ENCODE measurements around the gene RYR1.

The RYR1 gene

DNA sequence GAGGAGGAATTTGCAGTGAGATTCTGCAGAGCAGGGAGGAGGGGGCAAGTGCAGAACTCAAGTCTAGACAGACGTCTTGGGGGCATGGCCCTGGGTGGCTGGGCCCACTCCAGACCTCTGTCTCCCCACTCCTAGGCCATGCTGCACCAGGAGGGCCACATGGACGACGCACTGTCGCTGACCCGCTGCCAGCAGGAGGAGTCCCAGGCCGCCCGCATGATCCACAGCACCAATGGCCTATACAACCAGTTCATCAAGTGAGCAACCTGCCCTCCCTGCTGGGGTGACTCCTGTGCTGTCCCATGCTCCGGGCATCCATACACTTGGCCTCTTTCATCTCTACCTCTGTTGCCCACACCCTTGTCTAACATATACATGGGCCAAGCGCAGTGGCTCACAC, 18.1 kb downstream of the RYR1 start:
- TF ChIP-seq POLR2AphosphoS5 (IDR thresholded peaks at IDR 0.05; ENCODE audit: low read depth, low read length), result no peak
- no peak for TF ChIP-seq POLR2A (IDR thresholded peaks at IDR 0.05; ENCODE audit: low read depth, low read length)
- no peak for TF ChIP-seq TAF1 (IDR thresholded peaks at IDR 0.05; ENCODE audit: borderline replicate concordance, low read depth, low read length)
- no peak for FAIRE-seq
- DNase-seq (ENCODE audit: insufficient read length), result no peak

GRCh38 chr19:38452430-38453366, 19.2 kb downstream of the RYR1 start:
- no peak for TF ChIP-seq POLR2AphosphoS5 (IDR thresholded peaks at IDR 0.05; ENCODE audit: low read depth, low read length)
- no peak for TF ChIP-seq TAF1 (IDR thresholded peaks at IDR 0.05; ENCODE audit: borderline replicate concordance, low read depth, low read length)
- no peak for TF ChIP-seq POLR2A (IDR thresholded peaks at IDR 0.05; ENCODE audit: low read depth, low read length)
- DNase-seq (ENCODE audit: insufficient read length), result no peak
- no peak for FAIRE-seq

- DNase-seq (ENCODE audit: insufficient read length) (no peak), FAIRE-seq (no peak)
- TF ChIP-seq POLR2AphosphoS5 (IDR thresholded peaks at IDR 0.05; ENCODE audit: low read depth, low read length) (no peak), POLR2A (IDR thresholded peaks at IDR 0.05; ENCODE audit: low read depth, low read length) (no peak), TAF1 (IDR thresholded peaks at IDR 0.05; ENCODE audit: borderline replicate concordance, low read depth, low read length) (no peak)
These were observed 20.1 kb downstream of the RYR1 start for GRCh38 chr19:38453596-38453995.

GRCh38 chr19:38455031-38455430, 21.5 kb downstream of the RYR1 start:
- TF ChIP-seq POLR2A (IDR thresholded peaks at IDR 0.05; ENCODE audit: low read depth, low read length) (no peak), POLR2AphosphoS5 (IDR thresholded peaks at IDR 0.05; ENCODE audit: low read depth, low read length) (no peak), TAF1 (IDR thresholded peaks at IDR 0.05; ENCODE audit: borderline replicate concordance, low read depth, low read length) (no peak)
- DNase-seq (ENCODE audit: insufficient read length) (no peak), FAIRE-seq (no peak)

DNA sequence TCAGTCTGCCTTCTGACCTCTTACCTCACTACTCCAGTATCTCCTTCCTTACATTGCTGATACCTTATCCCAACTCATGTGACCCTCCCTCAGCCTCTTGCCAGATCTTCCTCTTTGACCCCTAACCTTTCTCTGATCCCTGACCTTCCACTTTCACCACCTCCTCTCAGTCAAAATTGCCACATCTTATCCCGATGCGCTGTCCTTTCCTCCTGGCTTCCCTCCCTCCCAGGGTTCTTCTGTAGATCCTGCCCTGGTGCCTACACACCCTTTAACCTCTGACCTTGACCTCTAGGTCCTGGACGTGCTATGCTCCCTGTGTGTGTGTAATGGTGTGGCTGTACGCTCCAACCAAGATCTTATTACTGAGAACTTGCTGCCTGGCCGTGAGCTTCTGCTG, 23.7 kb downstream of the RYR1 start:
- DNase-seq (ENCODE audit: insufficient read length) (no peak), FAIRE-seq (no peak)
- TF ChIP-seq TAF1 (IDR thresholded peaks at IDR 0.05; ENCODE audit: borderline replicate concordance, low read depth, low read length), result no peak
- TF ChIP-seq POLR2A (IDR thresholded peaks at IDR 0.05; ENCODE audit: low read depth, low read length), result no peak
- TF ChIP-seq POLR2AphosphoS5 (IDR thresholded peaks at IDR 0.05; ENCODE audit: low read depth, low read length), result no peak

GRCh38 chr19:38457690-38458405, 24.4 kb downstream of the RYR1 start:
- FAIRE-seq (no peak), DNase-seq (ENCODE audit: insufficient read length) (no peak)
- no peak for TF ChIP-seq TAF1 (IDR thresholded peaks at IDR 0.05; ENCODE audit: borderline replicate concordance, low read depth, low read length)
- no peak for TF ChIP-seq POLR2A (IDR thresholded peaks at IDR 0.05; ENCODE audit: low read depth, low read length)
- no peak for TF ChIP-seq POLR2AphosphoS5 (IDR thresholded peaks at IDR 0.05; ENCODE audit: low read depth, low read length)

DNA sequence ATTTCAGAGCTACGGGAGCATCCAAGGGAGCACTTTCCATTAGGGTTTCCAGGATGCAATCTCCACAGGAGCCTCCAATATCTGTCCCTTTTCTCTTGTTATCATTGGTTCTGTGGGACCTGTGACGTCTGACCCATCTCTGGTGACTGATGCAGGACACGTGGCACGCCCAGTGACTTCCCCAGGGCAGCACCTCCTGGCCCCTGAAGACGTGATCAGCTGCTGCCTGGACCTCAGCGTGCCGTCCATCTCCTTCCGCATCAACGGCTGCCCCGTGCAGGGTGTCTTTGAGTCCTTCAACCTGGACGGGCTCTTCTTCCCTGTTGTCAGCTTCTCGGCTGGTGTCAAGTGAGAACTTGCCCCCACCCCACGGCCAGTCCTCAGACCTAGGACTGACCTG, 25.5 kb downstream of the RYR1 start:
- no peak for TF ChIP-seq POLR2AphosphoS5 (IDR thresholded peaks at IDR 0.05; ENCODE audit: low read depth, low read length)
- TF ChIP-seq TAF1 (IDR thresholded peaks at IDR 0.05; ENCODE audit: borderline replicate concordance, low read depth, low read length), result no peak
- no peak for TF ChIP-seq POLR2A (IDR thresholded peaks at IDR 0.05; ENCODE audit: low read depth, low read length)
- no peak for FAIRE-seq
- DNase-seq (ENCODE audit: insufficient read length), result no peak

DNA sequence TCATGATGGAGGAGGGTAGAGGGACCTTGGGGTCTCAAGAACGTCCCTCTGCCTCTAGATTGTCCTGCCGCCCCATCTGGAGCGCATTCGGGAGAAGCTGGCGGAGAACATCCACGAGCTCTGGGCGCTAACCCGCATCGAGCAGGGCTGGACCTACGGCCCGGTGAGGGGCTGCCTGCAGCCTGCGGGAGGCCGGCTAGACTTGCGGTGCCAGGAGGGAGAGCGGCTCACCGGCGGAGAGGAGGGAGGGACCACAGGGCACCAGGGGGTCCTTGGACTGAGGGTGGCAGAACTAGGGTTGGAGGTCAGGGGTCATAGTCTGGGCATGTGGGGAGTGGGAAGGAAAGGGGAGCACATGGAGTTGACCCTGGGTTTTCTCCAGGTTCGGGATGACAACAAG, 29.9 kb downstream of the RYR1 start:
- FAIRE-seq (no peak), DNase-seq (ENCODE audit: insufficient read length) (no peak)
- TF ChIP-seq POLR2AphosphoS5 (IDR thresholded peaks at IDR 0.05; ENCODE audit: low read depth, low read length) (no peak), TAF1 (IDR thresholded peaks at IDR 0.05; ENCODE audit: borderline replicate concordance, low read depth, low read length) (no peak), POLR2A (IDR thresholded peaks at IDR 0.05; ENCODE audit: low read depth, low read length) (no peak)

DNA sequence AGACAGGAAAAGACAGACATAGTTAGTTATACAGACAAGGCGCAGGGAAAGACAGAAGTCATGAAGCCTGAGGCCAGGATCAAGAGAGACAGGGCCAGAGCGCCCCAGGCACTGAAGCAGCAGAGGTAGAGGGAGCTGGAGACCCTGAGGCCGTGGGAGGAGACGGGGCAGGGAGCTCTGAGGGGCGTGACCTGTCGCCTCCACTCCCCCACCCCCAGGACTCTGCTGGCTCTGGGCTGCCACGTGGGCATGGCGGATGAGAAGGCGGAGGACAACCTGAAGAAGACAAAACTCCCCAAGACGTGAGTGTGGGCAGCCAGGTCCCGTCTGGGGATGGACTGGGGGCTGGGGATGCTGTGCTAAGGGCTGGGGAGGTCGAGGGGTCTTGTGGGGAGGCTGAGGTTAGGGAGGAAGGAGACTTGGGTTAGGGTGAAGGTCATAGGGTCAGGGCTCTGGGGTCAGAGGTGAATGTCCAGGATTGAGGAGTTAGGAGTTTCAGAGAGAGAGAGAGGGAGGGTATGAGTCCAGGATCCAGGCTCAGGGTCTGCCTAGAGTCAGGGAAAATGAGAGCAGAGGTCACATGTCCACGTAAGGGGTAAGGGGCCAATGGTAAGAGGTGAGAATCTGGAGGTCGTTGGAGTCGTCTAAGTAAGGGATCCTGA, 31.1 kb downstream of the RYR1 start:
- DNase-seq (ENCODE audit: insufficient read length) (no peak), FAIRE-seq (no peak)
- TF ChIP-seq POLR2AphosphoS5 (IDR thresholded peaks at IDR 0.05; ENCODE audit: low read depth, low read length), result no peak
- no peak for TF ChIP-seq TAF1 (IDR thresholded peaks at IDR 0.05; ENCODE audit: borderline replicate concordance, low read depth, low read length)
- TF ChIP-seq POLR2A (IDR thresholded peaks at IDR 0.05; ENCODE audit: low read depth, low read length), result no peak

- DNase-seq (ENCODE audit: insufficient read length) (no peak), FAIRE-seq (no peak)
- TF ChIP-seq POLR2A (IDR thresholded peaks at IDR 0.05; ENCODE audit: low read depth, low read length) (no peak), POLR2AphosphoS5 (IDR thresholded peaks at IDR 0.05; ENCODE audit: low read depth, low read length) (no peak), TAF1 (IDR thresholded peaks at IDR 0.05; ENCODE audit: borderline replicate concordance, low read depth, low read length) (no peak)
These were observed 32.6 kb downstream of the RYR1 start for GRCh38 chr19:38466050-38466449.

Measured in GM12892 (cell line).